Liver (tissue), 9 donors: ENCODE measurements around the gene TMEM108. TPM values are rescaled to one million over a fixed set of nuclear protein-coding genes. Genes with fewer than 3 reads are reported as not detected.

ENCODE experiments used
- DNase-seq: peaks from one replicate; pipeline ENCODE4 v3.0.0-alpha.2; 2017; ENCODE audit warnings: low spot score
- H3K27ac ChIP-seq, 2 donors: one replicate each; pipeline ENCODE4 v1.7.0; 2013; ENCODE audit warnings: inconsistent platforms in 2 of 2, low read length in 2 of 2, control low read depth in 1 of 2, low read depth in 1 of 2, mild to moderate bottlenecking in 1 of 2
- H3K27me3 ChIP-seq, 4 donors: one replicate each; pipeline versions ENCODE4 v1.6.1 to v1.7.0; 2013; ENCODE audit warnings: low read length in 3 of 4, inconsistent platforms in 1 of 4, mild to moderate bottlenecking in 1 of 4, moderate library complexity in 1 of 4; ENCODE audit not compliant: control insufficient read depth in 4 of 4, insufficient read depth in 4 of 4
- H3K36me3 ChIP-seq, 4 donors: one replicate each; pipeline versions ENCODE4 v1.6.1 to v1.7.0; 2013; ENCODE audit warnings: low read length in 3 of 4, mild to moderate bottlenecking in 3 of 4, low read depth in 1 of 4, moderate library complexity in 1 of 4; ENCODE audit not compliant: control insufficient read depth in 4 of 4, insufficient read depth in 3 of 4
- H3K4me1 ChIP-seq, 4 donors: one replicate each; pipeline versions ENCODE4 v1.6.1 to v1.7.0; 2013; ENCODE audit warnings: low read length in 3 of 4, mild to moderate bottlenecking in 3 of 4, moderate library complexity in 1 of 4; ENCODE audit not compliant: control insufficient read depth in 4 of 4, insufficient read depth in 4 of 4
- H3K4me3 ChIP-seq, 3 donors: one replicate each; pipeline versions ENCODE4 v1.6.1 to v1.7.0; 2013; ENCODE audit warnings: low read length in 3 of 3, control low read depth in 1 of 3, low read depth in 1 of 3, mild to moderate bottlenecking in 1 of 3
- H3K9ac ChIP-seq, 2 donors: one replicate each; pipeline ENCODE4 v1.7.0; 2013; ENCODE audit warnings: low read length in 2 of 2, mild to moderate bottlenecking in 2 of 2, moderate library complexity in 2 of 2, control low read depth in 1 of 2, low read depth in 1 of 2
- H3K9me3 ChIP-seq, 4 donors: one replicate each; pipeline versions ENCODE4 v1.6.1 to v1.7.0; 2013; ENCODE audit warnings: low read length in 3 of 4; ENCODE audit not compliant: control insufficient read depth in 4 of 4
- ATF3 ChIP-seq: IDR thresholded peaks from 2 replicates; pipeline ENCODE4 v1.6.1; 2016; ENCODE audit warnings: antibody characterized with exemption
- EGR1 ChIP-seq, 2 donors: IDR thresholded peaks; 2 replicates each; pipeline ENCODE4 v1.6.1; 2016 to 2018; ENCODE audit warnings: antibody characterized with exemption in 2 of 2, low read depth in 2 of 2
- GABPA ChIP-seq, 2 donors: IDR thresholded peaks in 1 of 2; conservative IDR thresholded peaks in 1 of 2; 2 replicates each; pipeline ENCODE4 v1.6.1; 2016; ENCODE audit warnings: antibody characterized with exemption in 2 of 2, mild to moderate bottlenecking in 1 of 2, moderate library complexity in 1 of 2
- HNF4G ChIP-seq: IDR thresholded peaks from 2 replicates; pipeline ENCODE4 v1.6.1; 2016; ENCODE audit warnings: antibody characterized with exemption
- RAD21 ChIP-seq, 2 donors: IDR thresholded peaks; 2 replicates each; pipeline ENCODE4 v1.6.1; 2016; ENCODE audit warnings: antibody characterized with exemption in 2 of 2, mild to moderate bottlenecking in 2 of 2
- REST ChIP-seq: IDR thresholded peaks from 2 replicates; pipeline ENCODE4 v1.6.1; 2016; ENCODE audit warnings: antibody characterized with exemption, mild to moderate bottlenecking
- RXRA ChIP-seq, 2 donors: IDR thresholded peaks; 2 replicates each; pipeline ENCODE4 v1.6.1; 2017 to 2018; ENCODE audit warnings: antibody characterized with exemption in 2 of 2, mild to moderate bottlenecking in 1 of 2
- SP1 ChIP-seq: IDR thresholded peaks from 2 replicates; pipeline ENCODE4 v1.6.1; 2018; ENCODE audit warnings: antibody characterized with exemption, mild to moderate bottlenecking
- TAF1 ChIP-seq: conservative IDR thresholded peaks from 2 replicates; pipeline ENCODE4 v1.6.1; 2016; ENCODE audit warnings: antibody characterized with exemption, mild to moderate bottlenecking
- YY1 ChIP-seq: IDR thresholded peaks from 2 replicates; pipeline ENCODE4 v1.6.1; 2016; ENCODE audit warnings: antibody characterized with exemption, mild to moderate bottlenecking
- WGBS: extraction: QIAGEN DNeasy Blood & Tissue Kit; methylation state at CpG from one replicate; pipeline ENCODE4 v1.1.7; 2013; 5-methylcytosine and 5-hydroxymethylcytosine counted together
- polyA plus RNA-seq, 2 donors: library from polyadenylated mRNA; stranded (reverse) in 1 of 2; unstranded in 1 of 2; fragments of 200-250 nt in 1 of 2; fragments of >200 nt in 1 of 2; fragmentation: Nextera tagmentation in 1 of 2; extraction: Ambion mirVana in 1 of 2; gene quantifications; one replicate each; pipeline versions ENCODE4 v1.2.1 to v1.2.3, GENCODE V29; 2013 to 2015
- total RNA-seq, 2 donors: library from RNA; depleted of rRNA; stranded (reverse); fragments of >200 nt; gene quantifications; one replicate each; pipeline ENCODE4 v1.2.3, GENCODE V29; 2014
- TF ChIP-seq, protein P1 (sequence below): IDR thresholded peaks from 2 replicates; pipeline ENCODE4 v1.6.1; 2016; ENCODE audit warnings: antibody characterized with exemption
- TF ChIP-seq, protein P2 (sequence below): IDR thresholded peaks from 2 replicates; pipeline ENCODE4 v1.6.1; 2016; ENCODE audit warnings: antibody characterized with exemption
- TF ChIP-seq, protein P3 (sequence below): fragments of 150-350 bp; IDR thresholded peaks from 2 replicates; pipeline ENCODE4 v1.5.1; 2017; ENCODE audit warnings: improper control_type of control experiment, low read depth, low read length; ENCODE audit not compliant: missing input control
- donor health status: healthy.
- donor health status: healthy.
- donor health status: healthy.
- donor health status: healthy.
- donor health status: healthy.

TMEM108 gene
- total and polyA plus RNA-seq, 4 donors = 0.05 to 0.10 TPM; not detected in 2

GRCh38 chr3:133375403-133375745 lies 337.2 kb downstream of the TMEM108 start:
- H3K4me3 ChIP-seq = no peak overlapping the region
- TF ChIP-seq, protein P1, sequence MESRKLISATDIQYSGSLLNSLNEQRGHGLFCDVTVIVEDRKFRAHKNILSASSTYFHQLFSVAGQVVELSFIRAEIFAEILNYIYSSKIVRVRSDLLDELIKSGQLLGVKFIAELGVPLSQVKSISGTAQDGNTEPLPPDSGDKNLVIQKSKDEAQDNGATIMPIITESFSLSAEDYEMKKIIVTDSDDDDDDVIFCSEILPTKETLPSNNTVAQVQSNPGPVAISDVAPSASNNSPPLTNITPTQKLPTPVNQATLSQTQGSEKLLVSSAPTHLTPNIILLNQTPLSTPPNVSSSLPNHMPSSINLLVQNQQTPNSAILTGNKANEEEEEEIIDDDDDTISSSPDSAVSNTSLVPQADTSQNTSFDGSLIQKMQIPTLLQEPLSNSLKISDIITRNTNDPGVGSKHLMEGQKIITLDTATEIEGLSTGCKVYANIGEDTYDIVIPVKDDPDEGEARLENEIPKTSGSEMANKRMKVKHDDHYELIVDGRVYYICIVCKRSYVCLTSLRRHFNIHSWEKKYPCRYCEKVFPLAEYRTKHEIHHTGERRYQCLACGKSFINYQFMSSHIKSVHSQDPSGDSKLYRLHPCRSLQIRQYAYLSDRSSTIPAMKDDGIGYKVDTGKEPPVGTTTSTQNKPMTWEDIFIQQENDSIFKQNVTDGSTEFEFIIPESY = no peak
- TF ChIP-seq GABPA (IDR thresholded peaks at IDR 0.05 in 1 of 2, conservative IDR thresholded peaks at IDR 0.05 in 1 of 2) (no peak), SP1 (no peak), RAD21 (IDR thresholded peaks at IDR 0.05) (no peak), ATF3 (no peak), TAF1 (no peak), YY1 (no peak), EGR1 (IDR thresholded peaks at IDR 0.05; ENCODE audit: low read depth in 2 of 2) (no peak), HNF4G (no peak), REST (no peak), RXRA (IDR thresholded peaks at IDR 0.05) (no peak)
- TF ChIP-seq, protein P2, sequence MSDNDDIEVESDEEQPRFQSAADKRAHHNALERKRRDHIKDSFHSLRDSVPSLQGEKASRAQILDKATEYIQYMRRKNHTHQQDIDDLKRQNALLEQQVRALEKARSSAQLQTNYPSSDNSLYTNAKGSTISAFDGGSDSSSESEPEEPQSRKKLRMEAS = no peak
- TF ChIP-seq, protein P3, sequence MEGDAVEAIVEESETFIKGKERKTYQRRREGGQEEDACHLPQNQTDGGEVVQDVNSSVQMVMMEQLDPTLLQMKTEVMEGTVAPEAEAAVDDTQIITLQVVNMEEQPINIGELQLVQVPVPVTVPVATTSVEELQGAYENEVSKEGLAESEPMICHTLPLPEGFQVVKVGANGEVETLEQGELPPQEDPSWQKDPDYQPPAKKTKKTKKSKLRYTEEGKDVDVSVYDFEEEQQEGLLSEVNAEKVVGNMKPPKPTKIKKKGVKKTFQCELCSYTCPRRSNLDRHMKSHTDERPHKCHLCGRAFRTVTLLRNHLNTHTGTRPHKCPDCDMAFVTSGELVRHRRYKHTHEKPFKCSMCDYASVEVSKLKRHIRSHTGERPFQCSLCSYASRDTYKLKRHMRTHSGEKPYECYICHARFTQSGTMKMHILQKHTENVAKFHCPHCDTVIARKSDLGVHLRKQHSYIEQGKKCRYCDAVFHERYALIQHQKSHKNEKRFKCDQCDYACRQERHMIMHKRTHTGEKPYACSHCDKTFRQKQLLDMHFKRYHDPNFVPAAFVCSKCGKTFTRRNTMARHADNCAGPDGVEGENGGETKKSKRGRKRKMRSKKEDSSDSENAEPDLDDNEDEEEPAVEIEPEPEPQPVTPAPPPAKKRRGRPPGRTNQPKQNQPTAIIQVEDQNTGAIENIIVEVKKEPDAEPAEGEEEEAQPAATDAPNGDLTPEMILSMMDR = no peak
- H3K9ac ChIP-seq = no peak overlapping the region
- no peak for DNase-seq
- no peaks in the 10 kb centered on the region for H3K9me3 ChIP-seq
- peaks cover 0 to 4% (median 2%) of the 10 kb centered on the region in 4 donors for H3K4me1 ChIP-seq
- H3K27me3 ChIP-seq = no peaks in the 10 kb centered on the region
- H3K27ac ChIP-seq = no peak overlapping the region
- no peaks in the 10 kb centered on the region for H3K36me3 ChIP-seq

- Histone ChIP-seq H3K36me3 (no peaks in the 10 kb centered on the region), H3K27me3 (no peaks in the 10 kb centered on the region), H3K9ac (no peak overlapping the region), H3K4me3 (no peak overlapping the region), H3K27ac (no peak overlapping the region), H3K9me3 (no peaks in the 10 kb centered on the region), H3K4me1 (peaks cover 2 to 16% (median 13%) of the 10 kb centered on the region in 4 donors)
- 74% methylated on average over 6 of the region's 6 CpGs for WGBS
- TF ChIP-seq YY1 = no peak
- no peak for DNase-seq
These were observed 338.6 kb downstream of the TMEM108 start for GRCh38 chr3:133376810-133377209.
